Stimulated activated CD8-positive, alpha-beta memory T cell treated with anti-CD3 and anti-CD28 coated beads, Interleukin-15, amount 100 ng/mL, for 1 hour (primary cell): ENCODE results near the gene IFT172.
"Not testable (repeated sequence)": the region's sequence is repeated elsewhere in the genome, so short reads cannot be mapped to it uniquely, and the experiment has no call there.

Experiments used
- DNase-seq: peaks from one replicate; pipeline ENCODE4 v3.0.0-alpha.2; 2020; ENCODE audit warnings: low read depth

Gene IFT172

DNA sequence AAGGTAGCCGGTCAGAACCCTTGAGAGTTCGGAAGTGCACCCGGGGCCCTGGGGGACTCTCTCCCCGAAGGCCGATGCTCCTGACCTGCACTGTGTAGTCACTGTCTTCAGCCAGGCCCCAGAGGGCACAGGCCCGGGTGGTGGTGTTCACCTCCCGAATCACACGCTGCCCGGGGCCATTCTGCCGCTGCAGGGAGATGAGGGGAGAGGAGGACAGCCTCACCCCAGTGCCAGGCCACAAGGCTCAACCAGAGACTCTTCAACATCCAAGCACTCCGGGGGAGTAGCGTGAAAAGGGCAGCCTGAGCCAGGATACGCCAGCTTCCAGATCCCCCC lies 4.4 kb upstream of the IFT172 start:
- no peak for DNase-seq

DNA sequence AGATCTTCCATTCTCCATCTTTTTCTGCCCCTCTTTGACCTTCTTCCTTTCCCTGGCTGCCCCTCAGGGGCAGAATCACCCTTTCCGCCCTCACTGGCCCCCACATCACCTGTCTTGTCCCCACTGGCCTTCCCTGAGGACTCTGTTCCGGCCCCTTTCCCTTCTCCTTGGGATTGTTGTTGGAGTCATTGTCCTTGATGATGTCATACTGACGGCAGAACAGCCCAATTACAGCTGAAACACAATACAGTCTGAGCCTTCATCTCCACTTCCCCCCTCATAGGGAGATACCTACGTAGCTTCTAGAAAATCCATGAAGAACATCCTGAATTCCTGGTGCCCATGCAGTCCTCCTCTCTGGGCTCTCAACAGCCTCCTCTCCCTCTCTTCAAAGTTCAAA lies 3.0 kb upstream of the IFT172 start:
- DNase-seq, result no peak

DNA sequence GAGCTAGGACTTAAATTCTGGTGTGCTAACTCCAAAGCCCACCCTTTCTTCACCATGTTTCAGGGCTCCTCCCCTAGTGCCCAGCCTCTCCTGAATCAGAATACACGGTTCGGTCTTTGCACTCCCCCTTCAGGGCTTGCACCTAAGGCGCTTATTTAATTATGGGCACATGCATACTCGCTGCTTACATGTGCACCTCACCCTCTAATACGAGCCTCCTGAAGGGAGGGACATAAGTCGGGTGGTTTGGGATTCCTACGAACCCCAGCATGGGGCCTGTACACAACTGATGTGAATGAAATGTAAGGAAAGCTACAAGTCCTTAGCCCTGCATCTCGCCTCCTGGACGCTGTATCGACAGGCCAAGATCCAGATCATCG lies 435 bp downstream of the IFT172 start:
- no peak for DNase-seq

DNA sequence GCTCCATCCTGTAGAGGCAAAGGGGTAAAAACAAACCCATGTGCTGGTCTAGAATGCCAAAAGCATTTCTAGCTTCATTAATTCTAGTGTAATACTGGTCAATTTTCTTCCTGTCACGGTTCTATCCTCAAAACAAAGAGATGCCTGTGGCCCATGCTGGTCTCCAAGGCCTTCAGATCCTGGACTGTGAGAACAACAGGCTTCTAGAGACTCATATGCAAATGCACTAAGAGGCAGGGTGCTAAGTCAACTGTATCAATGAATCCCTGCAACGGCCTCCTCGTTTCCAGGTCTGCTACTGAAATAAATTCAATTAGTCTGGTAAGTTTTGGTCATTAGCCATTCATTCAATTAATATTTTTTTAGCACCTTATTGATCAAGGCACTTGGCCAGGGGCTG lies 4.0 kb downstream of the IFT172 start:
- no peak for DNase-seq

DNA sequence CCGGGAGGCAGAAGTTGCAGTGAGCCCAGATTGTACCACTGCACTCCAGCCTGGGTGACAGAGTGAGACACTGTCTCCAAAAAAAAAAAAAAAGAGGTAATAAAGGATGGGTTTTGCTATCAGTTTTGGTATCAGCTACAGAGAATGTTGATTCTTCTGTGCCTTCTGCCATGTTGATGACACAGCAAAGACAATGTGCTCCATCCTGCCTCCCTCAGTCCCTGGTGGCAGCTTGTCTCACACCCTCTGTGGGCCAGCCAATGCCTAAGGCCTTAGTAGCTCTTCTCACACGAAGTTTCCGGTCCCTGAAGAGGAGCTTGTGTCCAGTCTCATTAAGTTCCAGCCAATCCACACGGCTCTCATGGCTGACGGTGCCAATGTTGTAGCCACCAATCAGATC lies 17.6 kb downstream of the IFT172 start:
- DNase-seq, result no peak

DNA sequence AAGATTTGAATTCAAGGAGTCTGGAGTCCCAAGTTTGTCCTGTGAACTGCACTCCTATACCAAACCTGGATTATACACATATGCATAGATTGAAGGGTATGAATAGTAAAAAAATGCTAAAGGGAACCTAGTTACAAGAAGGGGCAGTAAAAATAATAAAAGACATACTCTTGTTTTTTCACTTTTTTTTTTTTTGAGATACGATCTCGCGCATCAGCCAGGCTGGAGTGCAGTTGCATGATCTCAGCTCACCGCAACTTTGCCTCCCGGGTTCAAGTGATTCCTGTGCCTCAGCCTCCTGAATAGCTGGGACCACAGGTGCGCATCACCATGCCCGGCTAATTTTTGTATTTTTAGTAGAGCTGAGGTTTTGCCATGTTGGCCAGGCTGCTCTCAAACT lies 25.1 kb downstream of the IFT172 start:
- DNase-seq, result no peak

DNA sequence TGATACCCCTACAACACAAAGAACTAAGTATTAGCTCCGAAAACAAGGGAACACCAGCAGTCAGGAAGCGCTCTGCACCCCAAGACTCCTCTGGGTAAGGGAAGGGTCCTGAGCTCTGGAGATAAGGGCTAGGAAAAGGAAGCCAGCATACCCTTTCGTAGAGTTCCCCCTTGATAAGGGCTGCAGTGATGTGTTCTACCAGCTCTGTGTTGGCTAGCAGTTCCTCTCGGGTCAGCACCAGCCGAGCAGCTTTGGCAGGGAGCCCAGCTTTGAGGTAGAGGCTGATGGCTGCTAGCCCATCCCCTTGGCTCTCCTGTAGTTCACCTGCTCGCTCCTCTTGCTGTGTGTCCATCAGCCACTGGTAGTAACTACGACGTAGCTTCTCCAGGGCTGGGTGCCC lies 28.4 kb downstream of the IFT172 start:
- no peak for DNase-seq

DNA sequence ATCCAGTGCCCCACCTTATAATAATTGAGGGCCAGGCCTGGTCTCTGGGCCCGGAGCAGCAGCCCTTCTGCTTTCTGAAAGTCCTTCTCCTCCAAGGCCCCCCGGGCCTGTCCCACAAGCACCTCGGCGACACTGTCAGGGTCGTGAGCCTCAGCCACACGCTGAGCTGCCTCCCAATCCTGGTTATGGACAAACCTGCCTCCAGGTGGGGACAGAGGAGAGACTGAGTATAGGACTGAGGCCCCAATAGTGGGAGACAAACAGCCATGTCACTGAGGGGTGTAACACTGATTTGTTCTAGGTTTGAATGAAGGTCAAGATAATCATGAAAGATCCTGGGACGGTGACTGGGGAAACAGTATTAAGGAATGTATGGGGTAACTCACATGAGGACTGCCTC lies 35.6 kb downstream of the IFT172 start:
- no peak for DNase-seq

DNA sequence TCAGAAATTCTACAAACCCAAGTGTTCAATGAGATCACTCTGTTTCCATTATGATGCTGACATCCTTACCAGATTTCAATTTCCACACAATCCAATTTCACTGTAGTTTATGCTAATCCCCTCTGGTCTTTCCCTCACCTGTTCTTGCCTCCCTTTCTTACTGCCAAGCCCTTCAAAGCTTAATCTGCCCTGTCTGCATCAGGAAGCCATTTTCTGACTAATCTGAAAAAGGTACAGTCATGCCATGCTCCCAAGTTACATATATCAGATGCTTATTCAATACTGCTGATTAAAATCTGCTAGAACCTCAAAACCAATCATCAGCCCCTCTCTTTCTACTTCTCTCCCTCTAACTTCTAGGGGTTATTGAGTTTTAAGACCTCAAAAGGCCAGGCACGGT lies 38.4 kb downstream of the IFT172 start:
- DNase-seq, result no peak

DNA sequence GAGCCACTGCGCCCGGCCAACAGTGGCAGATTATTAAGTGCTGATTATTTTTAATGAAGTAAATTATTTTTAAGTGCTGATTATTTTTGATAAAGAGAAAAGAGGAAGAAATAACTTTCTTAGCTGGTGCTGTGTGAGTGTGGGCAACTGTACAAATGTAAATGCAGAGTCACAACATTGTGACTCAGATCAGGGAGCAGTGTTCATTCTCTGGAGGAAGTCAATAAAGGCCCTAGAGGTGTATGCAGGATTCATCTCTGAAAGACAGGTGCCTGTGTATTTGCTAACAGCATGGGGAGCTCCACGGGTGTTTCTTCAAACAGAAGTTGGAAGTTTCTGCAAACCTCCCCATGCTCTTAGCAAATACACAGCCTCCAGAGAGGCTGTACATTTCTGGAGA lies 41.2 kb downstream of the IFT172 start:
- no peak for DNase-seq

DNA sequence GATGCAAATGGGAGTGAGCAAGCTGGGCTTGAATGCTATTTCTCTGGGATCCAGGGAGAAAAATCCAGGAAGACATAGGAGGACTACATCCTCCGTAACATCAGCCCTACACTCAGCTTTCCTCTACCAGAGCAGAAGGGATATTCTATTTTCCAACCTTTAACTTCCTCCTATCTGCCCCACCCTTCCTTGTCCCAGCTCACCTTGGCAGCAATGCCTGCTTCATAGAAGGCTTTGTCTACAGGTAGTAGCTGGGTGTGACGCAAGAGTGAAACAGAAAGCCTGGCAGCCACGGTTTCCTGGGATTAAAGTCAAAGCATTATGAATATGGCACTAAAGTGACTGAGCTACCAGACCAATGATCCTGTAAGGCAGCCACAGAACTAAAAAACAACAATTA lies 43.5 kb downstream of the IFT172 start:
- DNase-seq, result no peak

DNA sequence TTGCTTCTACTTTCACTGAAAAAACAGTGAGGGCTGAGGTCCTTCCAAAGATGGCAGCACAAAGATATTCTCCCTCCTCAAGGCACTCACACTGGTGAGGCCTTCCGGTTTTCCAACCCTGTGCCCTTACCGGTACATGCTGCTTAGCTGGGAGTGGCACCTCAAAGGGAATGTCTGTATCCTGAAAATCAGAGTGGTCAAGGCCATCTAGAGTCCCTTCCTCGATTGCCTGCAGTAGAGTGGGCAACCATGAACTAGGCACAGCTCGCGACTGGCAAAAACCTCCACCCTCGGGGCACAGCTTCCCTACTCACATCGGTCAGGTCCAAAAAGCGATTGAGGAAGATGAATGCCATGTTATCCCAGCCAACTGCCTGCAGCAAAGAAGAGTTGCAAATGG lies 43.9 kb downstream of the IFT172 start:
- no peak for DNase-seq

DNA sequence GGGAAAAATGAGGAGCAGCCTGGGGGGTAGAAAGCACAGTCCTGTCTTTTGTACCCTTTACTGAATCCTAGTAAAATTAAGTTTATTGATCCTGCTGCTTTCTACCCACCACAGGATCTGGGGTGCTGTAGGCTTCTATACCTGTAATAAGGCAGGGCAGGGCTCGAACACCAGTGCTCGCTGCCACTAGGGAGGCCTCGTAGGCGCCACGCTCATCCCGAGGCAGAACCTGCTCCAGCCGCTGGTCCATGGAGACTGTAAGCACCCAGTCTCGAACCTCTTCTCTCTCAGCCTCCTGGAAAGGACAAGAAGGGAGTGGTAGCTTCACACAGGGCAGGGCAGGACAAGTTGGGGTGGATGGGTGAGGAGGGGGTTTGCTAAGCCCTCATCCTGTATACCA lies 44.4 kb downstream of the IFT172 start:
- DNase-seq, result no peak

DNA sequence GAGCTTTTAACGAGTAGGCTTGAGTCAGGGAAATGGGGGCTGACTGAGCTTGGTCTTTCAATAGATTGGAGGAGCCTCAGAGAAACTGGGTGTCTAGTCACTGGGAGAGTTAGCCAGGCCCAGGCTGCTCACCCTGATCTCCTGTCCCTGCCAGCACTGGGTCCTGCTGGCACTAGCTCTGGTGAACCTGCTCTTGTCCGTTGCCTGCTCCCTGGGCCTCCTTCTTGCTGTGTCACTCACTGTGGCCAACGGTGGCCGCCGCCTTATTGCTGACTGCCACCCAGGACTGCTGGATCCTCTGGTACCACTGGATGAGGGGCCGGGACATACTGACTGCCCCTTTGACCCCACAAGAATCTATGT lies 46.6 kb downstream of the IFT172 start:
- no peak for DNase-seq

DNA sequence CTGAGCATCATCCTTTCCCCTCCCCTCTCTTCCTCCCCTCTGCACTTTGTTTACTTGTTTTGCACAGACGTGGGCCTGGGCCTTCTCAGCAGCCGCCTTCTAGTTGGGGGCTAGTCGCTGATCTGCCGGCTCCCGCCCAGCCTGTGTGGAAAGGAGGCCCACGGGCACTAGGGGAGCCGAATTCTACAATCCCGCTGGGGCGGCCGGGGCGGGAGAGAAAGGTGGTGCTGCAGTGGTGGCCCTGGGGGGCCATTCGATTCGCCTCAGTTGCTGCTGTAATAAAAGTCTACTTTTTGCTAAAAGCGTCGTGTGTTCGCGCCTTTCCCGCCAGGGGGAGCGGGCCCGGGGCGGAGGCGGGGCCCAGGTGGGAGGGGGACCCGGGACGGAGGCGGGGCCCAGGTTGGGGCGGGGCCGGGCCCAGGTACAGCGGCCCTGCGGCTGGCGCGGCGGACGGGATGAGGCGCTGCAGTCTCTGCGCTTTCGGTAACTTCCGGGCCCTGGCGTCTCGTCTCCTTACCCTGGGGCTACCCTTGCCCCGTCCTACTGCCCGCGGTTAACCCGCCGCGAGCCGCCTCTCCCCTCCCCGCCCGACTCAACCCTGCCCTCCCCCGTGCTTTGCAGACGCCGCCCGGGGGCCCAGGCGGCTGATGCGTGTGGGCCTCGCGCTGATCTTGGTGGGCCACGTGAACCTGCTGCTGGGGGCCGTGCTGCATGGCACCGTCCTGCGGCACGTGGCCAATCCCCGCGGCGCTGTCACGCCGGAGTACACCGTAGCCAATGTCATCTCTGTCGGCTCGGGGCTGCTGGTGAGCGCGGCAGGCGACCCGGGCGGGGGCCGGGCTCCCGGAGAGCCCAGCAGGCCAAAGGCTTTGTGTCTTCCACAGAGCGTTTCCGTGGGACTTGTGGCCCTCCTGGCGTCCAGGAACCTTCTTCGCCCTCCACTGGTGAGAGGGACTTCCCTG lies 47.3 kb downstream of the IFT172 start, which contains the start of gene KRTCAP3:
KRTCAP3 (plus strand) TSS at position 424 of the 962 bp plus-strand sequence; CDS start at position 456, 32 bp downstream.
- DNase-seq, result no peak

DNA sequence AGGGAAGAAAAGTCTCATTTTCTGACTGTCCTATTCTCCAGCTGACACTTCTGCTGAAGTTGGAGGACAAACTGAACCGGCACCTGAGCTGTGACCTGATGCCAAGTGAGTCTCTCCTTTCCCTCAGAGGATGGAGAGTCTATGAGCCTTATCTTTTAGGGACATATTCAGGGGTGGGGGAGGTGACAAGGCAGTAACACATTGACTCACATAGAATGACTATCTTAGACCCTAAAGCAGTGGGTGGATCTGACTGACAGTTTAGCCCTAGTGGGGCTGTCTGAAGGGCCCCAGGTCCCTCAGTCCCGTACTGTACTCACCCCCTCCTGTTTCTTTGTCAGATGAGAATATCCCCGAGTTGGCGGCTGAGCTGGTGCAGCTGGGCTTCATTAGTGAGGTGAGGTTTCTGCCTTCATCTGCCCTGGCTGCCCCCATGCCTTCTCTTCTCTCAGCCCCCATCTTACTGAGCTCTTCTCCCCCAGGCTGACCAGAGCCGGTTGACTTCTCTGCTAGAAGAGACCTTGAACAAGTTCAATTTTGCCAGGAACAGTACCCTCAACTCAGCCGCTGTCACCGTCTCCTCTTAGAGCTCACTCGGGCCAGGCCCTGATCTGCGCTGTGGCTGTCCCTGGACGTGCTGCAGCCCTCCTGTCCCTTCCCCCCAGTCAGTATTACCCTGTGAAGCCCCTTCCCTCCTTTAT lies 48.2 kb downstream of the IFT172 start:
- no peak for DNase-seq

DNA sequence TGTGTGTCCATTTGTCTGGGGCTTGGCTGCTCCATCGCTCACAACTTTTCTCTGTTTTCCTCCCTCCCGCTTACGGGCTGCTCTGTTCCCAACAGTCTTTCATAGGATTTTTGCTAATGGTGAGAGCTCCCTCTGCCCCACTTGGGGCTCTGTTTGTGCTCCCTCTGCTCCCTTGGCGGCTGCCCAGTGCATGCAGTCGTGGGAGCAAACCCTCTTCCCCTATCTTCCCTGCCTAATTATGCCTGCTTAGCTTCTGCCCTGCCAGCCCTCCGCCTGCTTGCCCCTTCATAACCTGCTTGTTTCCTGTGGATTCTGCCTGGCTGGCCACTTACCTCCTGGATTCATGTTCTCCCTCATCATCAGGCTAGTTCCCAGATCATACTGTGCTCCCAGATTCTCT lies 53.9 kb downstream of the IFT172 start:
- DNase-seq, result no peak

DNA sequence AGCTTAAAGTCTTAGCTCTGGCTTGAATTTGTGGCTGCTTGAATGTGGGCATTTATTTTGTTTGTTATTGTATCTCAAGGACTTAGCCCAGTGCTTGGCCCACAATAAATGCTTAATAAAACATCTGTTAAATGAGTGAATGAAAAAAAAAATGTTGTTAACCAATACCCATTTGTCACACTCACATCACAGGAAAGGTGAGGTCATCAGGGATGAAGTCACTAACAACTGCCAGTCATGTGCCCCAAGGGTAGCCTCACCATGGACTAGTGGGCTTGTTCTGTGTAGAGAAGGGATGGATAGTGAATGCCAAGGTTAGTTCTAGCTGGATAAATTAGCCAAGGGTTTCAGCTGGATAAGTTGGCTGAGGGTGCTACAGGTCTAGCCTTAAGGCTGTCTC lies 58.1 kb downstream of the IFT172 start:
- no peak for DNase-seq

DNA sequence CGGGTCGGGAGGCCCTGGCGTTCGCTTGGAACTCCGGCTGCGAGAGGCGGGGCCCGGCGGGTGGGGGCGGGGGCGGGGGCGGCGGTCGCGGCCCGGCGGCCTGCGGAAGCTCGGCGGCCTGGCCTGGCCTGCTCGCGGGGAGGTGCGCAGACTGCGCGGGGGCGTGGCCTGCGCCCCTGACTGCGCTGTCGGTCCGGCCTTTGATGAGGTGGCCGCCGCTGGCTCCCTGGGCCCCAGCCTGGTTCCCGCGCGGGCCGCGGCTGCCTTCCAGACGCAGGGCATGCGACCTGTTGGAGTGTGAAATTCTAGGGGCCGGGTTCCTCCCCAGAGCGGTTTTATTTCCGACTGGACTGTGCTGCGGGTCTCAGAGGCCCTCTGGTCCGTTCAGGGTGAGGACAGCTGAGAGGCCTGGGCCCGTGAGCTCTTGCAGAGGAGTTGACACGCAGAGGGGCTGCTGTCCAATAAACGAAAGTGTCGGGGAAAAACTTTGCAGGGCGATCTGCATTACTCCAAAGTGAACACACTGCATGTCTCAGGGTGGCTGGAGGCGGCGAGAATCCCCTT lies 60.5 kb downstream of the IFT172 start:
- DNase-seq, result peak; percentile 21

DNA sequence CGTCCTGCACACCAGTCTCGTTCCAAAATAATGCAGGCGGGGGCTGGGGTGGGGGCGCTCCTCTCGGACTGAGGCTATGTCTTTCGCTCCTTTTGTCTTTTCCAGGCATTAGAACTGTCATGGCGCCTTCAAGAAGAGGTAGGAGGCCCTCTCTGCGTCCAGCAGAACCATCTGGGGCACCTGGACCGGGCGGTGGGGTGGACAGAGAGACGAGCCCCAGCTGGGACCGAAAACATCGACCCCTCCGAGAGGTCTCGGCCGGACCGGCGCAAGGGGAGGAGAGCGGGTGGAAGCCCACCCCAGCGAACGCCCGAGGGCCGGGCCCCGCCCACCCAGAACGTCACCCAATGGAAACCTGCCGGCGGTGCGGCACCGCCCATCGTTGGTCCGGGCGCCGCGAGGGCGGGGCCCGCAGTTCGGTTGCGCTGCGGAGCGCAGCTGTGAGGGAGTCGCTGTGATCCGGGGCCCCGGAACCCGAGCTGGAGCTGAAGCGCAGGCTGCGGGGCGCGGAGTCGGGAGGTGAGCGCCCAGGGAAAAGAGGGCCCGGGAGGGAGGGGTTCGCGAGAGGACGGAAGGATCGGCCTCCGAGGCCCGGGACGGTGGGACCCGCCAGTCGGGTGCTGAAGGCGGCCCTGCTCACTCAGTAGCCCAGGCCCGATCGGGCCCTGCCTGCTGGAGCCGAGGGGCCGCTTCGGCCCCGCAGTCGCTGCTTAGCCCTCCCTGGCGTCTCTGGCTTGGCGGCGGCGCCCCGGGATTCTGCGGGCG lies 61.1 kb downstream of the IFT172 start, which contains the start of gene NRBP1:
NRBP1 (plus strand) TSS at position 419 of the 765 bp plus-strand sequence. CDS start 4,643 bp downstream, outside the sequence.
- DNase-seq, result peak; percentile 83

DNA sequence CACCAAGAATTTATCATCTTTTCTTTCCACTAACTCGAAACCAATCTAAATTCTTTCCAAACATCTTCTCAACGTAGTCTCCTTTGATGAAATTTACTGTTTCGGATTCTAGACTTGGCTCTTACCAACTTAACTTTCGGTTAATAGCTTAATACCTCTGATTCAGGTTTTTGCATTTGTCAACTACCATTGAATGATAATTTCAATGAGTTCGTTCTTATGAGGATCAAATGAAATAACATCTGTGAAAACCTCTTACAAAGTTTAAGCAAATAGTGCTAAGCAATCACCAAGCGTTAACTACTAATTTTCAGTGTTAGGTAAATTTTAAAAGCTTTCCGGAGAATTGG lies 61.7 kb downstream of the IFT172 start:
- DNase-seq, result no peak

DNA sequence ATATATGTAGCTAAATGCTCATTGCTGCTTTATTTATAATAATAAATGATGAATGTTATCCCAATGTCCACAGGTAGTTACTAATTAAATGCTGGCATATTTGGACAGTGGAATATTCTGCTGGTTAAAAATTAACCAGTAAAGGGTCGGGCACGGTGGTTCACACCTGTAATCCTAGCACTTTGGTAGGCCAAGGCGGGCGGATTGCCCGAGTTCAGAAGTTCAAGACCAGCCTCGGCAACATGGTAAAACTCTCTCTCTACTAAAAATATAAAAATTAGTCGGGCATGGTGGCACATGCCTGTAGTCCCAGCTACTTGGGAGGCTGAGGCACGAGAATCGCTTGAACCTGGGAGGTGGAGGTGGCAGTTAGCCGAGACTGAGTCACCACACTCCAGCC lies 64.5 kb downstream of the IFT172 start:
- DNase-seq, result not testable (repeated sequence)
